OCI-LY1 (cell line): ENCODE results near the gene PKNOX2.

Source experiments
- H2AFZ ChIP-seq: fragments of 200-600 bp; sonication (generic), shearing (Covaris generic); 2 replicates; pipeline ENCODE4 v1.6.0; 2014; ENCODE audit warnings: antibody characterized with exemption, mild to moderate bottlenecking, low read length
- H3F3A ChIP-seq: fragments of 200-600 bp; sonication (generic), shearing (Covaris generic); 2 replicates; pipeline ENCODE4 v1.6.0; 2014; ENCODE audit warnings: mild to moderate bottlenecking, antibody characterized with exemption, low read length, moderate library complexity; ENCODE audit not compliant: insufficient read depth
- H3K27ac ChIP-seq: fragments of 200-600 bp; sonication (generic); 2 replicates; pipeline ENCODE4 v1.5.1; 2014; ENCODE audit warnings: low read length, mixed run types, mild to moderate bottlenecking, low read depth; ENCODE audit not compliant: poor library complexity, severe bottlenecking
- H3K27me3 ChIP-seq: fragments of 200-600 bp; sonication (generic); 2 replicates; pipeline ENCODE4 v1.6.0; 2014; ENCODE audit warnings: antibody characterized with exemption, mild to moderate bottlenecking, low read length, moderate library complexity; ENCODE audit not compliant: insufficient read depth
- H3K36me3 ChIP-seq: fragments of 200-600 bp; sonication (generic); 2 replicates; pipeline ENCODE4 v1.6.1; 2014; ENCODE audit warnings: mild to moderate bottlenecking, antibody characterized with exemption, low read length, moderate library complexity, mixed read lengths; ENCODE audit not compliant: insufficient read depth
- H3K4me1 ChIP-seq: fragments of 200-600 bp; sonication (generic); 2 replicates; pipeline ENCODE4 v1.5.1; 2014; ENCODE audit warnings: mild to moderate bottlenecking, low read length, moderate library complexity; ENCODE audit not compliant: insufficient read depth, severe bottlenecking
- H3K4me2 ChIP-seq: fragments of 200-600 bp; sonication (generic), shearing (Covaris generic); 2 replicates; pipeline ENCODE4 v1.6.1; 2014; ENCODE audit warnings: low read length
- H3K4me3 ChIP-seq: fragments of 200-600 bp; sonication (generic); 2 replicates; pipeline ENCODE4 v1.5.1; 2014; ENCODE audit warnings: low read length, low read depth, mild to moderate bottlenecking, mixed read lengths; ENCODE audit not compliant: poor library complexity, severe bottlenecking
- H3K79me2 ChIP-seq: fragments of 200-600 bp; shearing (Covaris generic); 2 replicates; pipeline ENCODE4 v1.6.1; 2016; ENCODE audit warnings: mixed run types, low read length, mixed read lengths; ENCODE audit not compliant: insufficient read depth
- H3K9ac ChIP-seq: fragments of 200-600 bp; sonication (generic), shearing (Covaris generic); 2 replicates; pipeline ENCODE4 v1.6.1; 2014; ENCODE audit warnings: mild to moderate bottlenecking, low read length, mixed read lengths
- H3K9me2 ChIP-seq: fragments of 200-600 bp; sonication (generic), shearing (Covaris generic); 2 replicates; pipeline ENCODE4 v1.6.1; 2014; ENCODE audit warnings: low read depth, mild to moderate bottlenecking, low read length, mixed read lengths
- H3K9me3 ChIP-seq: fragments of 200-600 bp; shearing (Covaris generic); 2 replicates; pipeline ENCODE4 v1.6.1; 2014; ENCODE audit warnings: low read length, mixed read lengths
- H4K20me1 ChIP-seq: fragments of 200-600 bp; sonication (generic), shearing (Covaris generic); 2 replicates; pipeline ENCODE4 v1.6.0; 2016; ENCODE audit warnings: mild to moderate bottlenecking, low read length; ENCODE audit not compliant: insufficient read depth
- EZH2 ChIP-seq: fragments of 200-600 bp; sonication (generic), shearing (Covaris generic); IDR thresholded peaks from 2 replicates; pipeline ENCODE4 v1.8.0; 2017; ENCODE audit warnings: borderline replicate concordance, mixed run types, mild to moderate bottlenecking, antibody characterized with exemption, low read length, moderate library complexity, mixed read lengths
- TF ChIP-seq, protein P1 (sequence below): fragments of 200-600 bp; sonication (generic), shearing (Covaris generic); IDR thresholded peaks from 2 replicates; pipeline ENCODE4 v1.5.1; 2017; ENCODE audit warnings: mild to moderate bottlenecking, antibody characterized with exemption, low read length, moderate library complexity, mixed read lengths

The PKNOX2 gene

DNA sequence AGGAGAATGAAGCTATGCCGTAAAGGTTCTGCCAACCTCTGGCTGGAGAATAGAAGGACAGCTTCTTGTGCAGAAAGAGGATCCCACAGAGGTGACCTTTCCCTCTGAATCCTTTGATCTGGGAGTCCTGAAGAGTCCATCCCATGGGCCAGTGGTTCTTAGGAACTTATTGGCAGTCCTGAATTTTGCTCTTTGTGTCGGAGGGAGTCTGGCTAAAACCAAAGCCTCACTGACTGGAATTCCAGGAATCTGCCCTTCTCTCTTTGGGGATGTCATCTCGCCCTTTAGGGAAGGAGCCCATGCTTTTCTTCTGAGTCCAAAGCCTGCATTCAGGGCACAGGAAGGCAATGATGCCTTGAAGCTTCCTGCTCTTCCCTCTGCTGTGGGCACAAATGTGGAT lies 45.5 kb downstream of the PKNOX2 start:
- Histone ChIP-seq H3F3A (no peaks in the 10 kb centered on the region), H4K20me1 (no peaks in the 10 kb centered on the region), H3K9me3 (no peaks in the 10 kb centered on the region), H3K4me2 (no peak overlapping the region), H3K4me3 (no peak overlapping the region), H3K27ac (no peak overlapping the region), H3K9ac (no peak overlapping the region), H3K27me3 (no peaks in the 10 kb centered on the region), H2AFZ (no peak overlapping the region), H3K4me1 (no peaks in the 10 kb centered on the region), H3K36me3 (no peaks in the 10 kb centered on the region), H3K79me2 (no peaks in the 10 kb centered on the region), H3K9me2 (no peaks in the 10 kb centered on the region)
- TF ChIP-seq, protein P1, sequence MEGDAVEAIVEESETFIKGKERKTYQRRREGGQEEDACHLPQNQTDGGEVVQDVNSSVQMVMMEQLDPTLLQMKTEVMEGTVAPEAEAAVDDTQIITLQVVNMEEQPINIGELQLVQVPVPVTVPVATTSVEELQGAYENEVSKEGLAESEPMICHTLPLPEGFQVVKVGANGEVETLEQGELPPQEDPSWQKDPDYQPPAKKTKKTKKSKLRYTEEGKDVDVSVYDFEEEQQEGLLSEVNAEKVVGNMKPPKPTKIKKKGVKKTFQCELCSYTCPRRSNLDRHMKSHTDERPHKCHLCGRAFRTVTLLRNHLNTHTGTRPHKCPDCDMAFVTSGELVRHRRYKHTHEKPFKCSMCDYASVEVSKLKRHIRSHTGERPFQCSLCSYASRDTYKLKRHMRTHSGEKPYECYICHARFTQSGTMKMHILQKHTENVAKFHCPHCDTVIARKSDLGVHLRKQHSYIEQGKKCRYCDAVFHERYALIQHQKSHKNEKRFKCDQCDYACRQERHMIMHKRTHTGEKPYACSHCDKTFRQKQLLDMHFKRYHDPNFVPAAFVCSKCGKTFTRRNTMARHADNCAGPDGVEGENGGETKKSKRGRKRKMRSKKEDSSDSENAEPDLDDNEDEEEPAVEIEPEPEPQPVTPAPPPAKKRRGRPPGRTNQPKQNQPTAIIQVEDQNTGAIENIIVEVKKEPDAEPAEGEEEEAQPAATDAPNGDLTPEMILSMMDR = no peak
- no peak for TF ChIP-seq EZH2

DNA sequence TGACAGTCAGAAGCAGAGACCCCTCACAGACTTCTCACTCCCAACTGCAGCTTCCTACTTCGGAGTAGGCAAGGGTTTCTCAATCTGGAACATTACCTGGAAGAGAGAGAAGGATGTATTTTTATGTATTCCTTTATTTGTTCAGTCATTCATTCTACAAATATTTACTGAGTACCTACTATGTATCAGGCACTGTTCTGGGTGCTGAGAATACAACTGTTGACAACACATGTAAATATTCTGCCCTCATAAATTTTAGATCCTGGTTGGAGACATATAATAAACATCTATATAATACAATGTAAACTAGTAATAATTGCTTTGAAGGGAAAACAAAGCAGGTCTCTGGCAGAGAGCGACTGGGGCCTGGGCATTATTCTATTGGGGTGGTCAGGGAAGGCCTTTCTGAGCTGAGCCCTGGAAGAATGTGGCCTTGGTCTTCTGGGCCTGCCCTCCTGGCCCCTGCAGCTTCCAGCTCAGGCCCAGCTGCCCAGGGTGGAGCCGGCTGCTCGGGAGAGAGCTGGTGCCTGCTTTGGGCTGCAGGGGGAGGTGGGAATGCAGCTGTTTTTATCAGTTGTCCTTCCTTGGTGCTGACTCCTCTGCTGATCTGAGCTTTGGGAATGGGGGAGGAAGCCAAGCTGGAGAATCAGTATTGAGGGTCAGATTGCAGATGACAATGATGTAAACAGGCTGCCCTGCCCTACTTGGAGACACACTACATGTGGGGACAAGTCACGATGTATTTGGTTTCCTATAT lies 46.8 kb downstream of the PKNOX2 start:
- TF ChIP-seq EZH2 = no peak
- TF ChIP-seq, protein P1 = no peak
- Histone ChIP-seq H2AFZ (no peak overlapping the region), H3F3A (no peaks in the 10 kb centered on the region), H3K9me2 (no peaks in the 10 kb centered on the region), H3K27me3 (no peaks in the 10 kb centered on the region), H3K79me2 (no peaks in the 10 kb centered on the region), H3K4me2 (no peak overlapping the region), H3K4me3 (no peak overlapping the region), H3K4me1 (no peaks in the 10 kb centered on the region), H3K36me3 (no peaks in the 10 kb centered on the region), H4K20me1 (no peaks in the 10 kb centered on the region), H3K9me3 (no peaks in the 10 kb centered on the region), H3K9ac (no peak overlapping the region), H3K27ac (no peak overlapping the region)

DNA sequence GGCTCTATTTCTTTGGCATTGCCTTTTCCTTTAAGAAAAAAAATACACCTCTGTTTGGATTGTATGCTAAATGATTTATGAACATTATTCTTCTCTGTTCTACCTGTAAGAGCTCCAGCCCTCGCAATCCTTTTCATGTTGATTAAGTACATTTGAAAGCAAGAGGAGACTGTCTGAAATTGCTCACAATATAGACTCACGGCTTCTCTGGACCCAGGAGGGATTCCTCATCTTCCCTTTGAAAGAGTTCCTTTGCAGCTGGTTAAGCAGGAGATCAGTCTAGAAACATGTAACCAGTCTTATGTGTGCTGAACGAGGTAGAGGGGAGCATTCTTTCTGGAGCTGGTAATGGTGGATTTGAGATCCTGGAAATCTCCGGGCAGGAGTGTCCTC lies 47.4 kb downstream of the PKNOX2 start:
- Histone ChIP-seq H3K27ac (no peak overlapping the region), H3K9me3 (no peaks in the 10 kb centered on the region), H3K4me3 (no peak overlapping the region), H3K79me2 (no peaks in the 10 kb centered on the region), H3K27me3 (no peaks in the 10 kb centered on the region), H2AFZ (no peak overlapping the region), H3F3A (no peaks in the 10 kb centered on the region), H3K9me2 (no peaks in the 10 kb centered on the region), H3K4me2 (no peak overlapping the region), H4K20me1 (no peaks in the 10 kb centered on the region), H3K9ac (no peak overlapping the region), H3K36me3 (no peaks in the 10 kb centered on the region), H3K4me1 (no peaks in the 10 kb centered on the region)
- TF ChIP-seq, protein P1 = no peak
- TF ChIP-seq EZH2 = no peak
